Heart right ventricle (tissue), 16 donors: ENCODE results near the gene KMO. TPM values are rescaled to one million over a fixed set of nuclear protein-coding genes. Genes with fewer than 3 reads are reported as not detected.

ENCODE experiments used
- ATAC-seq, 8 donors: fragments of 200-7000 bp; cut with Tn5 transposase; one replicate each; pipeline ENCODE4 v1.9.1; 2020; ENCODE audit warnings: mild to moderate bottlenecking in 8 of 8, moderate library complexity in 8 of 8, moderate number of reproducible peaks in 1 of 8
- DNase-seq, 2 donors: peaks; one replicate each; pipeline ENCODE4 v3.0.0-alpha.2; 2020
- H3K27ac ChIP-seq, 10 donors: fragments of 200-600 bp; sonication (generic) in 2 of 10; one replicate each; pipeline versions ENCODE4 v1.5.0 to v1.8.0; 2020 to 2022; ENCODE audit warnings: mild to moderate bottlenecking in 3 of 10
- H3K27me3 ChIP-seq, 7 donors: fragments of 200-600 bp; one replicate each; pipeline ENCODE4 v1.8.0; 2021 to 2022; ENCODE audit warnings: mild to moderate bottlenecking in 2 of 7
- H3K36me3 ChIP-seq, 9 donors: fragments of 200-600 bp; sonication (generic) in 1 of 9; one replicate each; pipeline versions ENCODE4 v1.5.0 to v1.8.0; 2020 to 2022; ENCODE audit warnings: mild to moderate bottlenecking in 2 of 9
- H3K4me1 ChIP-seq, 9 donors: fragments of 200-600 bp; sonication (generic) in 1 of 9; one replicate each; pipeline versions ENCODE4 v1.5.0 to v1.8.0; 2020 to 2022; ENCODE audit warnings: mild to moderate bottlenecking in 4 of 9
- H3K4me3 ChIP-seq, 10 donors: fragments of 200-600 bp; sonication (generic) in 2 of 10; one replicate each; pipeline versions ENCODE4 v1.5.0 to v1.8.0; 2020 to 2022; ENCODE audit warnings: mild to moderate bottlenecking in 7 of 10, moderate library complexity in 2 of 10
- H3K9me3 ChIP-seq, 11 donors: fragments of 200-600 bp in 10 of 11; sonication (generic) in 2 of 11; one replicate each; pipeline versions ENCODE4 v1.5.0 to v1.8.0; 2013 to 2022; ENCODE audit warnings: mild to moderate bottlenecking in 2 of 11, control low read depth in 1 of 11, moderate library complexity in 1 of 11
- CTCF ChIP-seq, 9 donors: fragments of 200-600 bp; sonication (generic) in 2 of 9; IDR thresholded peaks; one replicate each; pipeline versions ENCODE4 v1.5.0 to v1.8.0; 2021 to 2022; ENCODE audit warnings: antibody characterized with exemption in 9 of 9, mild to moderate bottlenecking in 5 of 9, moderate library complexity in 1 of 9
- WGBS, 2 donors: extraction: QIAGEN DNeasy Blood & Tissue Kit; methylation state at CpG; one replicate each; pipeline ENCODE4 v1.1.7; 2013; ENCODE audit warnings: inconsistent platforms in 1 of 2; 5-methylcytosine and 5-hydroxymethylcytosine counted together
- intact Hi-C, 10 donors: fragments of 100-400 bp; cut with DNase I; formaldehyde crosslinking; loops; one replicate each; pipeline versions ENCODE4 v1.11.1 to v1.14.2; 2022
- polyA plus RNA-seq, 2 donors: library from polyadenylated mRNA; stranded (reverse); fragments of 200-250 nt; gene quantifications; one replicate each; pipeline ENCODE4 v1.2.3, GENCODE V29; 2013
- total RNA-seq, 10 donors: library from RNA; stranded (reverse); fragmentation: NEBNext Ultra II Directional in 3 of 10; extraction: Animal tissue kit (Norgen Biotek cat#: 25700) in 3 of 10; gene quantifications; one replicate each; pipeline versions ENCODE4 v1.2.1 to v1.2.4, GENCODE V29; 2021 to 2023
- donor health status: Arrhythmogenic right ventricular cardiomyopathy.
- donor health status: ischemic (EF 13 %, LVEDD 7.1; RV severe dilation, severe dysfunction).
- donor health status: healthy with polysubstance abuse.
- donor health status: DM: no; HTN: yes; CAD: no.
- donor health status: DM: no; HTN: no; CAD: no.
- donor health status: ischemic (EF 25% LVEDD 6.9; RV normal size, moderate dysfunction).
- donor health status: ischemic (EF 25% LVEDD 5.7; RV mildly dilated, moderate dysfunction).
- donor health status: healthy.
- donor health status: DM: yes; HTN: yes; CAD: no.
- donor health status: Ischemic cardiomyopathy.
- donor health status: ischemic (EF 35%, LVEDD 5.7; RV mildly dilated, moderate dysfunction).
- donor health status: nonischemic (EF 11% LVEDD 7.7; RV severe dilation, severe dysfunction).
- donor health status: DM: yes; HTN: yes; CAD: no.
- donor health status: PGD.
- donor health status: ischemic (EF 29% LVEDD 5.4; RV normal size, mild dysfunction).
- donor health status: nonischemic (EF 23%, LVEDD 6.1; RV moderate dilation, normal function).

The KMO gene
- total and polyA plus RNA-seq, 12 donors: 0.05 to 1.4 (median 0.29) TPM; not detected in 4

DNA sequence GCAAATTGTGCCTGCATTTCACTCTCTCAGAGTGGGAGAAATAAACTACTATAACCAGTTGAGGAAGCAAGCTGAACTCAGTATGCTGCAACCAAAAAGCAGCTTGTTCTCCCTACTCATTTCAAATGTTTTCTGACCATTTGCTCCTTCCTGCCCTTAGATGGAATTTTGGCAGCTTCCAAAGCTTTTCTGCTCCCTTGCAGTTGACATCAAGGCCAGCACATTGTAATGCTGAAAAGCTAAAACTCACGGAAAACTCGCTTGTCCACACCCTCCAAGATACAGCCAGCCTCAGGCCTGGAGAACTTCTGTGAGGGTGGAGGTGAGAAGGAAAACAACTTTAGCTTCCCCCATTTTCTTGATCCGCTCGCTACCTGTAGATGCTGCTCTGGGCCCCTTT lies 113.0 kb downstream of the KMO start:
- intact Hi-C loops: loop anchor here in 1 of 10 donors (10.0 kb wide), 1 partner anchor 200 kb away; the partner anchor contains the start of gene EXO1
- Histone ChIP-seq H3K4me1 (peaks cover 0 to 5% (median 0%) of the 10 kb centered on the region in 9 donors), H3K4me3 (no peak overlapping the region), H3K27ac (no peak overlapping the region), H3K27me3 (peaks cover 0 to 4% (median 0%) of the 10 kb centered on the region in 7 donors), H3K9me3 (peaks cover 0 to 20% (median 0%) of the 10 kb centered on the region in 11 donors), H3K36me3 (no peaks in the 10 kb centered on the region)
- 65 to 66% methylated on average over 4 of the region's 4 CpGs for WGBS, 2 donors
- DNase-seq (no peak), ATAC-seq (no peak)
- no peak for TF ChIP-seq CTCF (IDR thresholded peaks at IDR 0.05)

Other genes with a start within 250 kb of the KMO start
- gene RGS7, start 175.2 kb upstream of the KMO start, total RNA-seq: not detected
- gene RGS7, start 175.2 kb upstream of the KMO start, polyA plus RNA-seq: not detected
- gene FH, start 12.6 kb upstream of the KMO start, total RNA-seq: 100 to 1,000 TPM; 178 to 268 (median 257) TPM
- 100 to 1,000 TPM; 169 to 224 TPM for gene FH, start 12.6 kb upstream of the KMO start, polyA plus RNA-seq
- gene CHML, start 108.0 kb downstream of the KMO start, total RNA-seq: 10 to 100 TPM in 3 of 10 donors, 1 to 10 TPM in 7; 4.8 to 11.4 (median 8.0) TPM
- gene CHML, start 108.0 kb downstream of the KMO start, polyA plus RNA-seq: 1 to 10 TPM; 1.7 to 2.9 TPM
- gene OPN3, start 108.0 kb downstream of the KMO start, total RNA-seq: 1 to 10 TPM; 3.3 to 9.1 (median 4.9) TPM
- gene OPN3, start 108.0 kb downstream of the KMO start, polyA plus RNA-seq: 1 to 10 TPM; 5.3 to 7.6 TPM
- gene WDR64, start 119.9 kb downstream of the KMO start, total RNA-seq: under 1 TPM in 1 of 10 donors, not detected in 9; 0.59 TPM
- gene WDR64, start 119.9 kb downstream of the KMO start, polyA plus RNA-seq: not detected